Measurements from ENCODE around the gene TOB2.
A peak's percentile ranks its signal among the peaks of the same experiment; 100 is the strongest.
"Not testable (repeated sequence)": the region's sequence is repeated elsewhere in the genome, so short reads cannot be mapped to it uniquely, and the experiment has no call there.

The TOB2 gene

DNA sequence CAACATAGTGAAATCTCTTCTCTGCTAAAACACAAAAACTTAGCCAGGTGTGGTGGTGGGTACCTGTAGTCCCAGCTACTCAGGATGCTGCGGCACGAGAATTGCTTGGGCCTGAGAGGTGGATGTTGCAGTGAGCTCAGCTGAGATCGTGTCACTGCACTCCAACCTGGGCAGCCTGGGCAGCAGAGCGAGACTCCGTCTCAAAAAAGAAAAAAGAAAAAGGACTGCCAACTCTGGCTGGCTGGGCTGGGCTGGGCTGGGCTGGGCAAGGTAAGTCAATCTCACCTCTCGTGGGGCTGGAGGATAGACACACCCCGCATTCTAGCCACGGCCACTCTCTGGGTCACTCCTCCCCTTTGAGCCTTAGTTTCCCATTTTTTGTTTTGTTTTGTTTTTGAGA lies 37.9 kb downstream of the TOB2 start:
- peaks cover 7 to 31% (median 29%) of the 10 kb centered on the region in 5 donors for H3K4me1 ChIP-seq (ENCODE audit: control insufficient read depth in 5 of 5, insufficient read depth in 5 of 5, low read length in 5 of 5)
- no peaks in the 10 kb centered on the region for H3K9me3 ChIP-seq (ENCODE audit: control insufficient read depth in 5 of 5, low read length in 5 of 5)
- H3K36me3 ChIP-seq (ENCODE audit: control insufficient read depth in 5 of 5, insufficient read depth in 5 of 5, low read length in 5 of 5), result no peaks in the 10 kb centered on the region
- no peak overlapping the region for H3K4me3 ChIP-seq (ENCODE audit: low read depth in 1 of 5, low read length in 5 of 5)
- no peaks in the 10 kb centered on the region for H3K27me3 ChIP-seq (ENCODE audit: control insufficient read depth in 5 of 5, insufficient read depth in 4 of 5, low read length in 5 of 5)
- H3K27ac ChIP-seq (ENCODE audit: low read depth, low read length), result no peak overlapping the region
- H3K9ac ChIP-seq (ENCODE audit: low read length in 5 of 5), result no peak overlapping the region

DNA sequence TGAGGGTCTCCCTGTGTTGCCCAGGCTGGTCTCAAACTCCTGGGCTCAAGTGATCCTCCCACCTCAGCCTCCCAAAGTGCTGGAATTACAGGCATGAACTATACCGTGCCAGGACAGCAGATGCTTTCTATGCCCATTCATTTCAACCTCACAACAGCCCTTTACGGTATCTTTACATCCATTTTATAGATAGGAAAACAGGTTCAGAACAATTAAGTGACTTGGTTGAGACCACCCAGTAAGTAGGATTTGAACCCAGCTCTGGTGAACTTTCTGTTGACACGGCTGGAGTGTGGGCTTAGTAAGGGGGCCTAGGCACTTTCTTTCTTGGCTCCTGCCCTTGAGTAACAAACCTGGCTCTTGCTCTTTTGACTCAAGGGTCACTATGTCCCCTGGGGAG lies 39.2 kb downstream of the TOB2 start:
- no peak overlapping the region for H3K4me3 ChIP-seq (ENCODE audit: low read depth in 1 of 5, low read length in 5 of 5)
- no peak overlapping the region for H3K9ac ChIP-seq (ENCODE audit: low read length in 5 of 5)
- H3K4me1 ChIP-seq (ENCODE audit: control insufficient read depth in 5 of 5, insufficient read depth in 5 of 5, low read length in 5 of 5), result peaks cover 6 to 34% (median 28%) of the 10 kb centered on the region in 5 donors
- H3K27ac ChIP-seq (ENCODE audit: low read depth, low read length), result no peak overlapping the region
- H3K27me3 ChIP-seq (ENCODE audit: control insufficient read depth in 5 of 5, insufficient read depth in 4 of 5, low read length in 5 of 5), result no peaks in the 10 kb centered on the region
- no peaks in the 10 kb centered on the region for H3K36me3 ChIP-seq (ENCODE audit: control insufficient read depth in 5 of 5, insufficient read depth in 5 of 5, low read length in 5 of 5)
- no peaks in the 10 kb centered on the region for H3K9me3 ChIP-seq (ENCODE audit: control insufficient read depth in 5 of 5, low read length in 5 of 5)

DNA sequence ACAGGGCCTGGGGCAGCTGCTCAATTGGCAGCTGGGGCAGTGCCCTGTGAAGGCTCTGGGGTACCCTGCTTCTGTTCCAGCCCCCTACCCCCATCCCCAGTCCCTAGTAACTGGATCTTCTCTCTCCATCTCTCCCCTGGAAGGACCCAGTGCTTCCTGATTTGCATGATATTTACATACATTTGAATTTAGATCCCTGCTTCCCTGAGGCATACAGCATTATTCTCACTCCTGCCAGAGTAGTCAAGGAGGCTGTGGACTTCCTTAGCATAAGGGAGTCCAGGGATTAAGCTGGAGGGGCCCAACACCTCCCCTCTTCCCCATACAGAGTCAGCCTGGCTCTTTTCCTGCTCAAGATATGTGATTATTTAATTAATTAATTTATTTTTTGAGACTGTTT lies 40.2 kb downstream of the TOB2 start:
- no peak overlapping the region for H3K9ac ChIP-seq (ENCODE audit: low read length in 5 of 5)
- H3K4me1 ChIP-seq (ENCODE audit: control insufficient read depth in 5 of 5, insufficient read depth in 5 of 5, low read length in 5 of 5), result peaks cover 7 to 35% (median 29%) of the 10 kb centered on the region in 5 donors
- H3K9me3 ChIP-seq (ENCODE audit: control insufficient read depth in 5 of 5, low read length in 5 of 5), result no peaks in the 10 kb centered on the region
- no peaks in the 10 kb centered on the region for H3K27me3 ChIP-seq (ENCODE audit: control insufficient read depth in 5 of 5, insufficient read depth in 4 of 5, low read length in 5 of 5)
- no peak overlapping the region for H3K4me3 ChIP-seq (ENCODE audit: low read depth in 1 of 5, low read length in 5 of 5)
- H3K36me3 ChIP-seq (ENCODE audit: control insufficient read depth in 5 of 5, insufficient read depth in 5 of 5, low read length in 5 of 5), result no peaks in the 10 kb centered on the region
- no peak overlapping the region for H3K27ac ChIP-seq (ENCODE audit: low read depth, low read length)

DNA sequence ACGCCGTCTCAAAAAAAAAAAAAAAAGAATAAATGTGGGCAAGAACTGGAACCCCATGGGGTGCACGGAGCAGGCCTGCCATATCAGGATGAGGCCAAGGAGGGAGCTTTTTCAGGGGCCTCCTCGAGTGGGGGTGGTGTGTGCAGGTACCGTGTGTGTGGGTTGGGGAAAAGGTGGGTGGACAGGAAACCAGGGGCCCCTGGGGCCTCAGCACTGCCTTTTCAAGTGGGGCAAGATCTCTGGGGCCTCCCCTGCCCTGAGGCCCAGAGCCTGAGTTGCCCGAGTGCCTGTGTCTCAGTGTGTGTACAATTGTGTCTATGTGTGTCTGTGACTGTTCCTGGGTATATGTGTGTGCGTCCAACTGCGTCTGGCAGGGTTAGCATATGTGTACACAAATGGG lies 41.0 kb downstream of the TOB2 start:
- H3K36me3 ChIP-seq (ENCODE audit: control insufficient read depth in 5 of 5, insufficient read depth in 5 of 5, low read length in 5 of 5), result no peaks in the 10 kb centered on the region
- no peaks in the 10 kb centered on the region for H3K9me3 ChIP-seq (ENCODE audit: control insufficient read depth in 5 of 5, low read length in 5 of 5)
- H3K9ac ChIP-seq (ENCODE audit: low read length in 5 of 5), result no peak overlapping the region
- H3K4me1 ChIP-seq (ENCODE audit: control insufficient read depth in 5 of 5, insufficient read depth in 5 of 5, low read length in 5 of 5), result peaks cover 7 to 31% (median 22%) of the 10 kb centered on the region in 5 donors
- H3K27me3 ChIP-seq (ENCODE audit: control insufficient read depth in 5 of 5, insufficient read depth in 4 of 5, low read length in 5 of 5), result no peaks in the 10 kb centered on the region
- H3K27ac ChIP-seq (ENCODE audit: low read depth, low read length), result no peak overlapping the region
- no peak overlapping the region for H3K4me3 ChIP-seq (ENCODE audit: low read depth in 1 of 5, low read length in 5 of 5)

DNA sequence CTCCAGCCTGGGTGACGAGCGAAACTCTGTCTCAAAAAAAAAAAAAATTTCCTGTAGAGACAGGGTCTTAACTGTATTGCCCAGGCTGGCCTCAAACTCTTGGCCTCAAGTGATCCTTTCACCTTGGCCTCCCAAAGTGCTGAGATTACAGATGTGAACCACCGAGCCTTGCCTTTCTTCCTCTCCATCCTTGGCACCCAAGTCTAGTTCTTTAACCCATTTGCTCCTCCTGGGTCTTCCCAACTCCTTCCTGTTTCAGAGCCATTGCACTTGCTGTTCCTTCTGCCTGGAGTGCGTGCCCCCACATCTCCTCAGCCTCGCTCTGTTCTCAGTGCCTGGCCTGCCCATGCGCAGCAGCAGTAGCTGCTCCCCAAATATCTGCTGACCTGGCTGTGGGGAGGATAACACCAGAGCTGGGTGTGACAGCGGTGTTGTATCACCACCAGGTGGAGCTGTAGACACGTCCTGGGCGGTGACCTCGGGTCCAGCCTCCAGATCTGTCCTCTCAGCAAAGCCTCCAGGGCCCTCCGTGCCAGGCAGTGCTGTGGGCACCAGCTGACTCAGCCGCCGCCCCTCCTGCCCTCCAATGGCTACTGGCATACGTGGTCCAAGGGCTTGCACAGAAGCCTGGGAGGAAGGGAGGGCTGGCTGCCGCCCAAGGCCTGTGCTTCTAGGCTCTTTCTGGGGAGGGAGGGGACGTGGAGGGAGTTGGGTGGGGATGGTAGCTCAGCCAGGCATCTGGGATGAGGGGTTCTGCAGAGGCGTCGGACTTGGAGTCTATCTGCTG lies 42.9 kb downstream of the TOB2 start:
- H3K9me3 ChIP-seq (ENCODE audit: control insufficient read depth in 5 of 5, low read length in 5 of 5), result no peaks in the 10 kb centered on the region
- H3K36me3 ChIP-seq (ENCODE audit: control insufficient read depth in 5 of 5, insufficient read depth in 5 of 5, low read length in 5 of 5), result peaks cover 0 to 7% (median 4%) of the 10 kb centered on the region in 5 donors
- peaks cover 7 to 25% (median 22%) of the 10 kb centered on the region in 5 donors for H3K4me1 ChIP-seq (ENCODE audit: control insufficient read depth in 5 of 5, insufficient read depth in 5 of 5, low read length in 5 of 5)
- H3K27me3 ChIP-seq (ENCODE audit: control insufficient read depth in 5 of 5, insufficient read depth in 4 of 5, low read length in 5 of 5), result no peaks in the 10 kb centered on the region
- H3K27ac ChIP-seq (ENCODE audit: low read depth, low read length), result no peak overlapping the region
- no peak overlapping the region for H3K9ac ChIP-seq (ENCODE audit: low read length in 5 of 5)
- H3K4me3 ChIP-seq (ENCODE audit: low read depth in 1 of 5, low read length in 5 of 5), result peak overlapping the region in 1 of 5 donors; percentile 22

DNA sequence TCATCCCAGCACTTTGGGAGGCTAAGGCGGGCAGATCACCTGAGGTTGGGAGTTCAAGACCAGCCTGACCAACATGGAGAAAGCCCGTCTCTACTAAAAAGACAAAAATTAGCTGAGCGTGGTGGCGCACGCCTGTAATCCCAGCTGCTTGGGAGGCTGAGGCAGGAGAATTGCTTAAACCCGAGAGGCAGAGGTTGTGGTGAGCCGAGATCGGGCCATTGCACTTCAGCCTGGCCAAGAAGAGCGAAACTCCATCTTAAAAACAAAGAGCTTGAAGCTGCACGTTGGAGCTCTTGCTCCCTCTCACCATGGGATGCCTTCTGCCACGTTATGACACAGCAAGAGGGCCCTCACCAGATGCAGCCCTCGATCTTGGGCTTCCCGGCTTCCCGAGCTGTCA lies 43.8 kb downstream of the TOB2 start:
- peaks cover 7 to 25% (median 22%) of the 10 kb centered on the region in 5 donors for H3K4me1 ChIP-seq (ENCODE audit: control insufficient read depth in 5 of 5, insufficient read depth in 5 of 5, low read length in 5 of 5)
- H3K9ac ChIP-seq (ENCODE audit: low read length in 5 of 5); H3K4me3 ChIP-seq (ENCODE audit: low read depth in 1 of 5, low read length in 5 of 5); H3K9me3 ChIP-seq (ENCODE audit: control insufficient read depth in 5 of 5, low read length in 5 of 5); H3K27me3 ChIP-seq (ENCODE audit: control insufficient read depth in 5 of 5, insufficient read depth in 4 of 5, low read length in 5 of 5): not testable (repeated sequence)
- H3K36me3 ChIP-seq (ENCODE audit: control insufficient read depth in 5 of 5, insufficient read depth in 5 of 5, low read length in 5 of 5), result peaks cover 0 to 16% (median 12%) of the 10 kb centered on the region in 5 donors
- H3K27ac ChIP-seq (ENCODE audit: low read depth, low read length), result peak overlapping the region; percentile 51

DNA sequence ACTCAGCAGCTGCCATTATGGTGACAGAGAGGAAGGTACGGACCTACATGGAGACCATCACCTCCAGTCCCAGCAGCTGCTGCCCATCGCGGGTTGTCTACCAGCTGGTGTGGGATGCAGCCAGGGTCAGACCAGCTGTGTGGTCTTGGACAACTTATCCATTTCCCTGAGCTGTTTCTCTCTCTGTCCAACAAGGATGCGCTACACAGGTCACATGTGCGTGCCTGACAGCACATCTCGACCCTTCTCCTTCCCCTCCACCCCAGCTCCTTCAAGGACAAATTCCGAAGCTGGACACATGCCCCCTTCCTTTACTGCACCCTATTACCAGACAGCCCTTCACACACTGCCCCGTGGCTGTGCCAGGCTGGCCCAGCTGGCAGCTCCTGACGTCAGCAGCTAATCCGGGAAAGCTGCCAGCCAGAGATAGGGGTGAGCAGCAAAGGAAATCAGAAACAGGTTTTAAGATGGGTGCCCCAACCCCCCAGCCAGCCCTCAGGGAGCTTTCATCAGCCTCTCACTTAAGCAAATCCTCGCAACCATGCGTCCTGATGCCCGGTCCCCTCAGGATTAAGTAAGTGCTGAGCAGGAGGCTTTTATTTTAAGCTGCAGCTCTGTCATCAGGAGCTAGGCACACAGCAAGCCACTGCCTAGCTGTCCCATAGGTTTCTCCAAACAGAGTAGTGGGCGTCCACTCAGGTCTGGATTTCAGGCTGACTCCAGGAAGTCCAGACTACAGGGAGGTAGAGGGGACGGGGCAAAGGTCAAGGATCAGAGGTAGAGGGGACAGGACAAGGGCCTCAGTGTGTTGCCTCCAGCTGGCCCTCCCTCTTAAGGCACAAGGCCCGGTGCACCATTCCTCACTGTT lies 44.6 kb downstream of the TOB2 start:
- Histone ChIP-seq H3K9me3 (ENCODE audit: control insufficient read depth in 5 of 5, low read length in 5 of 5) (no peaks in the 10 kb centered on the region), H3K4me3 (ENCODE audit: low read depth in 1 of 5, low read length in 5 of 5) (peak overlapping the region in 1 of 5 donors; percentile 48), H3K9ac (ENCODE audit: low read length in 5 of 5) (peak overlapping the region in 2 of 5 donors; percentile 6), H3K27ac (ENCODE audit: low read depth, low read length) (peak overlapping the region; percentile 51), H3K4me1 (ENCODE audit: control insufficient read depth in 5 of 5, insufficient read depth in 5 of 5, low read length in 5 of 5) (peaks cover 7 to 27% (median 22%) of the 10 kb centered on the region in 5 donors), H3K27me3 (ENCODE audit: control insufficient read depth in 5 of 5, insufficient read depth in 4 of 5, low read length in 5 of 5) (no peaks in the 10 kb centered on the region), H3K36me3 (ENCODE audit: control insufficient read depth in 5 of 5, insufficient read depth in 5 of 5, low read length in 5 of 5) (peaks cover 0 to 24% (median 20%) of the 10 kb centered on the region in 5 donors)

DNA sequence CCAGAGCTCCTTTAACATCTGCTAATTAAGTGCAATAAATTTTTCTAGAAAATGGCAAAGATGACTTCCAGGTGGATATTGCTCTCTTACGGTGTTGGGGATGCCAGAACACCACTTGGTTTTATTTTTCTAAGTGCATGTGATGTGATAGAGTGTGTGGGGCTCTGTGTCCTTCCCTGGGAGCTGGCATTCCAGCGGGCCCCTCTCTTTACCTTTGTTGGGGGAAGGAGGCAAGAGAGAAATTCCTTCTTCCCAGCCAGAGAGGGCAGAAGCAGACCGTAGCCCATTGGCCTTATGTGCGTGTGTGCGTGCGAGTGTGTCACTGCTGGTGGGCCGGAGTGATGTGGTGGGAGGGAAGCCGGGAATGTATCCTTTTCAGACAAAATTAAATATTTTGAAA lies 47.7 kb downstream of the TOB2 start:
- peaks cover 12 to 43% (median 29%) of the 10 kb centered on the region in 5 donors for H3K4me1 ChIP-seq (ENCODE audit: control insufficient read depth in 5 of 5, insufficient read depth in 5 of 5, low read length in 5 of 5)
- no peaks in the 10 kb centered on the region for H3K27me3 ChIP-seq (ENCODE audit: control insufficient read depth in 5 of 5, insufficient read depth in 4 of 5, low read length in 5 of 5)
- H3K9ac ChIP-seq (ENCODE audit: low read length in 5 of 5), result no peak overlapping the region
- H3K9me3 ChIP-seq (ENCODE audit: control insufficient read depth in 5 of 5, low read length in 5 of 5), result no peaks in the 10 kb centered on the region
- peaks cover 0 to 55% (median 51%) of the 10 kb centered on the region in 5 donors for H3K36me3 ChIP-seq (ENCODE audit: control insufficient read depth in 5 of 5, insufficient read depth in 5 of 5, low read length in 5 of 5)
- H3K27ac ChIP-seq (ENCODE audit: low read depth, low read length), result no peak overlapping the region
- no peak overlapping the region for H3K4me3 ChIP-seq (ENCODE audit: low read depth in 1 of 5, low read length in 5 of 5)

DNA sequence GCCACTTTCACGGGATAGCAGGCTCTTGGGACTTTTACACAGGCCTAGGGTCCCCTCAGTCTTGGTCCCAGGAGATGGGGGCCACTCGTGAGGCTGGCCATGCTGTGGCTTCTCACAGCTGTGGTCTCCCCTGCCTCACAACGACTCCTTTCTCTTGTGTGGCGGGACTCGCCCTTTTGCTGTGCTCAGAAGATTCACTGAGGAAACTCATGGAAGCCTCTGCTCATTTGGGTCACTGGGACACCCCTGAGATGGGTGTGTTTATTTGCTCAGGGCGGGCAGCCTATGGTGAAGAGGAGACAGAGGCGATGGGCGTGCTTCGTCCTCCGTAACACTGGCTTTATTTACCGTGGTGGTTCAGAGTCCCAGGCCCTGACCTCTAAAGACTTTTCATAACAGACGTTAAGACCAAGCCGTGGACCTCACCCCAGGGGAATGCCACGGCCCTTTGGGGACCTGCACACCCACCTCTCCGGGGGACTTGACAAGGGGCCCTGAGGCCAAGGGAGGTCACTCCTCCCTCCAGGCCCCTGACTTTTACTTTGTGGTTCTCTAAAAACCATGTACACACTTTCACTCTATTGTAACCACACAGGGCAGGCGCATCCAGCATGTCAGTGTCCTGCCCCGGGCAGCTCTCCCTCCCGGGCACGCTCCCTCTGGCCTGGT lies 49.3 kb downstream of the TOB2 start:
- Histone ChIP-seq H3K4me1 (ENCODE audit: control insufficient read depth in 5 of 5, insufficient read depth in 5 of 5, low read length in 5 of 5) (peaks cover 11 to 43% (median 29%) of the 10 kb centered on the region in 5 donors), H3K9me3 (ENCODE audit: control insufficient read depth in 5 of 5, low read length in 5 of 5) (no peaks in the 10 kb centered on the region), H3K27me3 (ENCODE audit: control insufficient read depth in 5 of 5, insufficient read depth in 4 of 5, low read length in 5 of 5) (no peaks in the 10 kb centered on the region), H3K9ac (ENCODE audit: low read length in 5 of 5) (no peak overlapping the region), H3K4me3 (ENCODE audit: low read depth in 1 of 5, low read length in 5 of 5) (no peak overlapping the region), H3K27ac (ENCODE audit: low read depth, low read length) (no peak overlapping the region), H3K36me3 (ENCODE audit: control insufficient read depth in 5 of 5, insufficient read depth in 5 of 5, low read length in 5 of 5) (peaks cover 0 to 57% (median 53%) of the 10 kb centered on the region in 5 donors)
